Activated naive CD8-positive, alpha-beta T cell (primary cell): ENCODE data around the gene SND1.

Experiments
- H3K27ac Mint-ChIP-seq: one replicate; pipeline ENCODE4 v1.8.0; 2021; ENCODE audit warnings: mixed read lengths
- H3K27me3 Mint-ChIP-seq: one replicate; pipeline ENCODE4 v1.8.0; 2021; ENCODE audit warnings: mixed read lengths
- H3K36me3 Mint-ChIP-seq: one replicate; pipeline ENCODE4 v1.8.0; 2021; ENCODE audit warnings: mixed read lengths
- H3K4me1 Mint-ChIP-seq: one replicate; pipeline ENCODE4 v1.8.0; 2021; ENCODE audit warnings: low read depth, mixed read lengths
- H3K4me3 Mint-ChIP-seq: one replicate; pipeline ENCODE4 v1.8.0; 2021; ENCODE audit warnings: mild to moderate bottlenecking, mixed read lengths
- H3K9me3 Mint-ChIP-seq: one replicate; pipeline ENCODE4 v1.8.0; 2021; ENCODE audit warnings: low read depth, mixed read lengths

The SND1 gene

GRCh38 chr7:128059143-128059988 is 407.4 kb downstream of the SND1 start:
- Mint-ChIP-seq H3K4me1 (peaks cover 51% of the 10 kb centered on the region), H3K27ac (peak overlapping the region; percentile 72), H3K4me3 (peak overlapping the region; percentile 62), H3K27me3 (no peaks in the 10 kb centered on the region), H3K9me3 (no peaks in the 10 kb centered on the region), H3K36me3 (peaks cover 7% of the 10 kb centered on the region)

- H3K36me3 Mint-ChIP-seq: peaks cover 9% of the 10 kb centered on the region
- no peak overlapping the region for H3K4me3 Mint-ChIP-seq
- no peaks in the 10 kb centered on the region for H3K9me3 Mint-ChIP-seq
- H3K27me3 Mint-ChIP-seq: no peaks in the 10 kb centered on the region
- H3K4me1 Mint-ChIP-seq: peaks cover 50% of the 10 kb centered on the region
- peak overlapping the region; percentile 67 for H3K27ac Mint-ChIP-seq
Observed at GRCh38 chr7:128060018-128060417, 408.0 kb downstream of the SND1 start.

GRCh38 chr7:128063088-128063487 is 411.1 kb downstream of the SND1 start:
- Mint-ChIP-seq H3K36me3 (peaks cover 9% of the 10 kb centered on the region), H3K27me3 (no peaks in the 10 kb centered on the region), H3K4me1 (peaks cover 50% of the 10 kb centered on the region), H3K27ac (no peak overlapping the region), H3K4me3 (no peak overlapping the region), H3K9me3 (no peaks in the 10 kb centered on the region)

GRCh38 chr7:128065872-128066271 is 413.9 kb downstream of the SND1 start:
- no peak overlapping the region for H3K27ac Mint-ChIP-seq
- peaks cover 15% of the 10 kb centered on the region for H3K36me3 Mint-ChIP-seq
- H3K4me3 Mint-ChIP-seq: no peak overlapping the region
- H3K9me3 Mint-ChIP-seq: no peaks in the 10 kb centered on the region
- H3K27me3 Mint-ChIP-seq: no peaks in the 10 kb centered on the region
- H3K4me1 Mint-ChIP-seq: peaks cover 38% of the 10 kb centered on the region

GRCh38 chr7:128066395-128066794 is 414.4 kb downstream of the SND1 start:
- H3K4me3 Mint-ChIP-seq: no peak overlapping the region
- H3K27me3 Mint-ChIP-seq: no peaks in the 10 kb centered on the region
- H3K27ac Mint-ChIP-seq: no peak overlapping the region
- H3K9me3 Mint-ChIP-seq: no peaks in the 10 kb centered on the region
- peaks cover 16% of the 10 kb centered on the region for H3K36me3 Mint-ChIP-seq
- peaks cover 39% of the 10 kb centered on the region for H3K4me1 Mint-ChIP-seq

GRCh38 chr7:128066858-128067257 is 414.9 kb downstream of the SND1 start:
- Mint-ChIP-seq H3K36me3 (peaks cover 16% of the 10 kb centered on the region), H3K27ac (no peak overlapping the region), H3K9me3 (no peaks in the 10 kb centered on the region), H3K27me3 (no peaks in the 10 kb centered on the region), H3K4me1 (peaks cover 44% of the 10 kb centered on the region), H3K4me3 (no peak overlapping the region)

- H3K27ac Mint-ChIP-seq: no peak overlapping the region
- H3K9me3 Mint-ChIP-seq: no peaks in the 10 kb centered on the region
- no peaks in the 10 kb centered on the region for H3K27me3 Mint-ChIP-seq
- peaks cover 16% of the 10 kb centered on the region for H3K36me3 Mint-ChIP-seq
- H3K4me1 Mint-ChIP-seq: peaks cover 42% of the 10 kb centered on the region
- no peak overlapping the region for H3K4me3 Mint-ChIP-seq
Observed at GRCh38 chr7:128067983-128068382, 416.0 kb downstream of the SND1 start.

GRCh38 chr7:128068785-128069184 is 416.8 kb downstream of the SND1 start:
- peaks cover 42% of the 10 kb centered on the region for H3K4me1 Mint-ChIP-seq
- H3K4me3 Mint-ChIP-seq: no peak overlapping the region
- H3K9me3 Mint-ChIP-seq: no peaks in the 10 kb centered on the region
- no peaks in the 10 kb centered on the region for H3K27me3 Mint-ChIP-seq
- peak overlapping the region; percentile 16 for H3K27ac Mint-ChIP-seq
- H3K36me3 Mint-ChIP-seq: peaks cover 12% of the 10 kb centered on the region

- H3K4me1 Mint-ChIP-seq: peaks cover 42% of the 10 kb centered on the region
- H3K9me3 Mint-ChIP-seq: no peaks in the 10 kb centered on the region
- H3K36me3 Mint-ChIP-seq: peaks cover 11% of the 10 kb centered on the region
- H3K27me3 Mint-ChIP-seq: no peaks in the 10 kb centered on the region
- H3K4me3 Mint-ChIP-seq: no peak overlapping the region
- peak overlapping the region; percentile 58 for H3K27ac Mint-ChIP-seq
Observed at GRCh38 chr7:128069373-128070364, 417.7 kb downstream of the SND1 start.

- H3K36me3 Mint-ChIP-seq: peaks cover 7% of the 10 kb centered on the region
- peak overlapping the region; percentile 12 for H3K27ac Mint-ChIP-seq
- H3K4me1 Mint-ChIP-seq: peaks cover 38% of the 10 kb centered on the region
Observed at GRCh38 chr7:128071376-128071775, 419.4 kb downstream of the SND1 start.

GRCh38 chr7:128071801-128072200 is 419.8 kb downstream of the SND1 start:
- Mint-ChIP-seq H3K27ac (peak overlapping the region; percentile 12), H3K4me3 (no peak overlapping the region)

More at GRCh38 chr7:128071376-128071775, 419.4 kb downstream of the SND1 start:
- no peaks in the 10 kb centered on the region for H3K9me3 Mint-ChIP-seq
- no peak overlapping the region for H3K4me3 Mint-ChIP-seq
- H3K27me3 Mint-ChIP-seq: no peaks in the 10 kb centered on the region

GRCh38 chr7:128073671-128074310 is 421.8 kb downstream of the SND1 start:
- Mint-ChIP-seq H3K4me1 (peaks cover 20% of the 10 kb centered on the region), H3K4me3 (no peak overlapping the region), H3K9me3 (no peaks in the 10 kb centered on the region), H3K27me3 (no peaks in the 10 kb centered on the region), H3K36me3 (peaks cover 7% of the 10 kb centered on the region), H3K27ac (no peak overlapping the region)

More at GRCh38 chr7:128071801-128072200, 419.8 kb downstream of the SND1 start:
- H3K36me3 Mint-ChIP-seq: peaks cover 7% of the 10 kb centered on the region
- no peaks in the 10 kb centered on the region for H3K27me3 Mint-ChIP-seq
- H3K9me3 Mint-ChIP-seq: no peaks in the 10 kb centered on the region
- H3K4me1 Mint-ChIP-seq: peaks cover 38% of the 10 kb centered on the region

- Mint-ChIP-seq H3K27me3 (no peaks in the 10 kb centered on the region), H3K9me3 (no peaks in the 10 kb centered on the region), H3K4me3 (no peak overlapping the region), H3K36me3 (peaks cover 7% of the 10 kb centered on the region), H3K27ac (no peak overlapping the region), H3K4me1 (peaks cover 20% of the 10 kb centered on the region)
Observed at GRCh38 chr7:128074336-128074735, 422.3 kb downstream of the SND1 start.

GRCh38 chr7:128074736-128075135 is 422.7 kb downstream of the SND1 start:
- Mint-ChIP-seq H3K9me3 (no peaks in the 10 kb centered on the region), H3K4me1 (peaks cover 20% of the 10 kb centered on the region), H3K4me3 (no peak overlapping the region), H3K27me3 (no peaks in the 10 kb centered on the region), H3K36me3 (peaks cover 7% of the 10 kb centered on the region), H3K27ac (no peak overlapping the region)
